ENCODE measurements around the gene ADGRD1.

Gene ADGRD1

GRCh38 chr12:131146173-131146675 is 192.5 kb downstream of the ADGRD1 start:
- Histone ChIP-seq H2AFZ (ENCODE audit: low read depth, low read length) (no peak overlapping the region), H3K4me2 (ENCODE audit: insufficient read depth, low read length) (no peak overlapping the region), H3K79me2 (ENCODE audit: insufficient read depth, low read length) (no peaks in the 10 kb centered on the region), H4K20me1 (ENCODE audit: insufficient read depth, low read length) (no peaks in the 10 kb centered on the region), H3K9ac (ENCODE audit: low read depth, low read length) (no peak overlapping the region), H3K36me3 (ENCODE audit: insufficient read depth, low read length) (no peaks in the 10 kb centered on the region), H3K4me3 (ENCODE audit: low read depth in 1 of 2, low read length in 2 of 2) (no peak overlapping the region), H3K4me1 (ENCODE audit: insufficient read depth, low read length) (no peaks in the 10 kb centered on the region), H3K27me3 (ENCODE audit: insufficient read depth, low read length, poor library complexity) (peaks cover 2% of the 10 kb centered on the region), H3K27ac (ENCODE audit: low read length) (no peak overlapping the region), H3K9me3 (ENCODE audit: insufficient read depth, low read length, severe bottlenecking) (no peaks in the 10 kb centered on the region)
- ATAC-seq (ENCODE audit: insufficient read depth, low read depth), result no peak
- no peak for DNase-seq
- no peak for TF ChIP-seq EZH2 (IDR thresholded peaks at IDR 0.05; ENCODE audit: borderline replicate concordance, low read depth, low read length, severe bottlenecking)
- no peak for TF ChIP-seq CTCF (IDR thresholded peaks at IDR 0.05; ENCODE audit: borderline replicate concordance, extremely low read depth, low read length, poor library complexity, severe bottlenecking)

- H3K79me2 ChIP-seq (ENCODE audit: insufficient read depth, low read length), result no peaks in the 10 kb centered on the region
- no peak overlapping the region for H3K4me3 ChIP-seq (ENCODE audit: low read depth in 1 of 2, low read length in 2 of 2)
- no peak overlapping the region for H3K4me2 ChIP-seq (ENCODE audit: insufficient read depth, low read length)
- no peak overlapping the region for H3K27ac ChIP-seq (ENCODE audit: low read length)
- no peak overlapping the region for H3K9ac ChIP-seq (ENCODE audit: low read depth, low read length)
- no peaks in the 10 kb centered on the region for H3K36me3 ChIP-seq (ENCODE audit: insufficient read depth, low read length)
- no peaks in the 10 kb centered on the region for H3K4me1 ChIP-seq (ENCODE audit: insufficient read depth, low read length)
- TF ChIP-seq CTCF (IDR thresholded peaks at IDR 0.05; ENCODE audit: borderline replicate concordance, extremely low read depth, low read length, poor library complexity, severe bottlenecking) (no peak), EZH2 (IDR thresholded peaks at IDR 0.05; ENCODE audit: borderline replicate concordance, low read depth, low read length, severe bottlenecking) (no peak)
- ATAC-seq (ENCODE audit: insufficient read depth, low read depth), result no peak
- no peak overlapping the region for H2AFZ ChIP-seq (ENCODE audit: low read depth, low read length)
- H3K9me3 ChIP-seq (ENCODE audit: insufficient read depth, low read length, severe bottlenecking), result no peaks in the 10 kb centered on the region
- H3K27me3 ChIP-seq (ENCODE audit: insufficient read depth, low read length, poor library complexity), result peaks cover 2% of the 10 kb centered on the region
- H4K20me1 ChIP-seq (ENCODE audit: insufficient read depth, low read length), result no peaks in the 10 kb centered on the region
- no peak for DNase-seq
These were observed 193.6 kb downstream of the ADGRD1 start for GRCh38 chr12:131147293-131147692.

- H3K4me2 ChIP-seq (ENCODE audit: insufficient read depth, low read length), result no peak overlapping the region
- no peak for ATAC-seq (ENCODE audit: insufficient read depth, low read depth)
- H3K4me3 ChIP-seq (ENCODE audit: low read depth in 1 of 2, low read length in 2 of 2), result no peak overlapping the region
- no peaks in the 10 kb centered on the region for H3K36me3 ChIP-seq (ENCODE audit: insufficient read depth, low read length)
- H3K9ac ChIP-seq (ENCODE audit: low read depth, low read length), result no peak overlapping the region
- DNase-seq, result no peak
- peaks cover 2% of the 10 kb centered on the region for H3K27me3 ChIP-seq (ENCODE audit: insufficient read depth, low read length, poor library complexity)
- no peak for TF ChIP-seq EZH2 (IDR thresholded peaks at IDR 0.05; ENCODE audit: borderline replicate concordance, low read depth, low read length, severe bottlenecking)
- no peak for TF ChIP-seq CTCF (IDR thresholded peaks at IDR 0.05; ENCODE audit: borderline replicate concordance, extremely low read depth, low read length, poor library complexity, severe bottlenecking)
- no peaks in the 10 kb centered on the region for H3K4me1 ChIP-seq (ENCODE audit: insufficient read depth, low read length)
- no peak overlapping the region for H3K27ac ChIP-seq (ENCODE audit: low read length)
- H3K79me2 ChIP-seq (ENCODE audit: insufficient read depth, low read length), result no peaks in the 10 kb centered on the region
- no peaks in the 10 kb centered on the region for H3K9me3 ChIP-seq (ENCODE audit: insufficient read depth, low read length, severe bottlenecking)
- no peak overlapping the region for H2AFZ ChIP-seq (ENCODE audit: low read depth, low read length)
- H4K20me1 ChIP-seq (ENCODE audit: insufficient read depth, low read length), result no peaks in the 10 kb centered on the region
These were observed 194.2 kb downstream of the ADGRD1 start for GRCh38 chr12:131147894-131148293.

Data from DND-41 (cell line).